SK-N-SH treated with all-trans-retinoic acid at 6 μM for 48 hours (cell line): Measurements from ENCODE around the gene NEDD1.

Experiments
- ARNTL ChIP-seq: fragments of 450-650 bp; formaldehyde crosslinking; IDR thresholded peaks from 2 replicates; pipeline ENCODE4 v1.5.0; 2020; ENCODE audit warnings: low read depth, mild to moderate bottlenecking, moderate library complexity, borderline replicate concordance
- BACH2 ChIP-seq: fragments of 250-450 bp; sonication (Bioruptor Pico); IDR thresholded peaks from 2 replicates; pipeline ENCODE4 v1.9.0; 2021; ENCODE audit warnings: mild to moderate bottlenecking, borderline replicate concordance
- CSRNP3 ChIP-seq: fragments of 250-450 bp; sonication (Bioruptor Pico); IDR thresholded peaks from 2 replicates; pipeline ENCODE4 v1.5.1; 2021; ENCODE audit warnings: mild to moderate bottlenecking, moderate library complexity
- OSR1 ChIP-seq: fragments of 250-450 bp; sonication (Bioruptor Pico); IDR thresholded peaks from 2 replicates; pipeline ENCODE4 v1.8.0; 2022; ENCODE audit warnings: moderate library complexity, mild to moderate bottlenecking, inconsistent platforms
- PATZ1 ChIP-seq: fragments of 250-450 bp; sonication (Bioruptor Pico); IDR thresholded peaks from 2 replicates; pipeline ENCODE4 v1.8.0; 2020; ENCODE audit warnings: mild to moderate bottlenecking, moderate library complexity, borderline replicate concordance
- POU6F1 ChIP-seq: fragments of 250-450 bp; sonication (Bioruptor Pico); IDR thresholded peaks from 2 replicates; pipeline ENCODE4 v1.8.0; 2021; ENCODE audit warnings: low read depth, mild to moderate bottlenecking, moderate library complexity, borderline replicate concordance
- PPARA ChIP-seq: fragments of 250-450 bp; sonication (Bioruptor Pico); IDR thresholded peaks from 2 replicates; pipeline ENCODE4 v1.5.0; 2020; ENCODE audit warnings: mild to moderate bottlenecking, borderline replicate concordance
- SNAI2 ChIP-seq: fragments of 250-450 bp; sonication (Bioruptor Pico); IDR thresholded peaks from 2 replicates; pipeline ENCODE4 v1.5.0; 2020; ENCODE audit warnings: mild to moderate bottlenecking, moderate library complexity
- TSHZ2 ChIP-seq: fragments of 250-450 bp; sonication (Bioruptor Pico); IDR thresholded peaks from 2 replicates; pipeline ENCODE4 v1.5.0; 2020; ENCODE audit warnings: mild to moderate bottlenecking, moderate library complexity
- ZC3H10 ChIP-seq: fragments of 250-450 bp; sonication (Bioruptor Pico); IDR thresholded peaks from 2 replicates; pipeline ENCODE4 v1.5.1; 2021; ENCODE audit warnings: mild to moderate bottlenecking, moderate library complexity
- ZFP3 ChIP-seq: fragments of 250-450 bp; sonication (Bioruptor Pico); IDR thresholded peaks from 2 replicates; pipeline ENCODE4 v1.5.0; 2020; ENCODE audit warnings: mild to moderate bottlenecking, moderate library complexity
- ZFP30 ChIP-seq: fragments of 450-650 bp; formaldehyde crosslinking; IDR thresholded peaks from 2 replicates; pipeline ENCODE4 v1.5.0; 2022; ENCODE audit warnings: mild to moderate bottlenecking, moderate library complexity
- ZNF70 ChIP-seq: fragments of 450-650 bp; formaldehyde crosslinking; IDR thresholded peaks from 2 replicates; pipeline ENCODE4 v1.5.0; 2020; ENCODE audit warnings: mild to moderate bottlenecking, moderate library complexity
- ZNF8 ChIP-seq: fragments of 450-650 bp; formaldehyde crosslinking; IDR thresholded peaks from 2 replicates; pipeline ENCODE4 v1.5.0; 2020; ENCODE audit warnings: mild to moderate bottlenecking, moderate library complexity

- no peak for TF ChIP-seq POU6F1
- no peak for TF ChIP-seq PPARA (CRISPR knock-in tag)
- no peak for TF ChIP-seq ZFP3 (CRISPR knock-in tag)
- no peak for TF ChIP-seq PATZ1 (CRISPR knock-in tag)
- no peak for TF ChIP-seq ARNTL
- TF ChIP-seq TSHZ2 (CRISPR knock-in tag) = no peak
- TF ChIP-seq SNAI2 = no peak
- TF ChIP-seq ZNF70 (CRISPR knock-in tag) = no peak
- TF ChIP-seq OSR1 (CRISPR knock-in tag) = no peak
- no peak for TF ChIP-seq BACH2 (CRISPR knock-in tag)
- TF ChIP-seq ZNF8 (CRISPR knock-in tag) = no peak
- TF ChIP-seq CSRNP3 (CRISPR knock-in tag) = no peak
- no peak for TF ChIP-seq ZFP30 (CRISPR knock-in tag)
- TF ChIP-seq ZC3H10 (CRISPR knock-in tag) = no peak
Observed at GRCh38 chr12:96906498-96906848, 584 bp upstream of the NEDD1 start.
